HepG2 (cell line): ENCODE results near the gene NFE2L3. TPM values are rescaled to one million over a fixed set of nuclear protein-coding genes. Genes with fewer than 3 reads are reported as not detected.

ENCODE experiments used
- ATAC-seq: fragments of 200-7000 bp; cut with Tn5 transposase; 3 replicates; pipeline ENCODE4 v1.9.1; 2020; ENCODE audit warnings: mild to moderate bottlenecking, moderate library complexity
- BruUV-seq: library from RNA; stranded (reverse); fragments of 400-500 nt; replicated peaks from 2 replicates; lab custom pipeline; 2021; lab: Mats Ljungman, UMichigan
- CTCF ChIA-PET: fragments of 300-600 bp; formaldehyde crosslinking; extraction: SDS; loops from one replicate; lab custom pipeline; 2021; ENCODE audit warnings: low total read pairs, inconsistent platforms, low intra/inter-chr PET ratio; lab: Yijun Ruan, JAX
- POLR2A ChIA-PET: fragments of 350-600 bp; sonication (Branson Sonifier 250); formaldehyde crosslinking; loops from one replicate; lab custom pipeline; 2020; ENCODE audit warnings: antibody characterized with exemption, inconsistent platforms; lab: Yijun Ruan, JAX
- DNase-seq: peaks from one replicate; pipeline ENCODE4 v3.0.0-alpha.2; 2015; ENCODE audit warnings: low spot score
- FAIRE-seq: peaks from 3 replicates; lab custom pipeline; 2011; peaks lifted over from hg19 to GRCh38; lab: Jason Lieb, UNC
- H2AFZ ChIP-seq: one replicate; pipeline ENCODE4 v1.6.1; 2011; ENCODE audit warnings: low read length, inconsistent platforms
- H3K27ac ChIP-seq: fragments of 300-600 bp; 3 replicates; pipeline ENCODE4 v1.8.0; 2011; ENCODE audit warnings: mixed run types, mild to moderate bottlenecking, mixed read lengths, low read length, inconsistent platforms; ENCODE audit not compliant: insufficient read depth; ENCODE audit errors: extremely low read length
- H3K27me3 ChIP-seq, 2 experiments: fragments of 200-600 bp in 1 of 2; 2 replicates in 1 of 2; 3 replicates in 1 of 2; pipeline versions ENCODE4 v1.6.0 to v1.8.0; 2011; ENCODE audit warnings: low read length in 2 of 2, mild to moderate bottlenecking in 2 of 2, moderate library complexity in 2 of 2, inconsistent platforms in 1 of 2; ENCODE audit not compliant: insufficient read depth in 2 of 2, control insufficient read depth in 1 of 2
- H3K36me3 ChIP-seq, 2 experiments: fragments of 200-600 bp in 1 of 2; replicated peaks in 1 of 2; 2 replicates in 1 of 2; 3 replicates in 1 of 2; pipeline versions ENCODE4 v1.5.1 to v1.8.0; 2011; ENCODE audit warnings: low read length in 2 of 2, inconsistent platforms in 1 of 2; ENCODE audit not compliant: insufficient read depth in 2 of 2, control insufficient read depth in 1 of 2
- H3K4me1 ChIP-seq: 2 replicates; pipeline ENCODE4 v1.5.1; 2012; ENCODE audit warnings: low read length, inconsistent platforms; ENCODE audit not compliant: insufficient read depth
- H3K4me2 ChIP-seq: 2 replicates; pipeline ENCODE4 v1.6.0; 2011; ENCODE audit warnings: low read depth, low read length, inconsistent platforms
- H3K4me3 ChIP-seq, 3 experiments: fragments of 200-600 bp in 1 of 3; sonication (generic), shearing (Covaris generic) in 1 of 3; replicated peaks in 1 of 3; 2 replicates each; pipeline ENCODE4 v1.5.1; 2011 to 2016; ENCODE audit warnings: low read length in 3 of 3, inconsistent platforms in 2 of 3, low read depth in 2 of 3, mild to moderate bottlenecking in 2 of 3, control low read depth in 1 of 3, mixed read lengths in 1 of 3; ENCODE audit not compliant: insufficient read depth in 1 of 3
- H3K79me2 ChIP-seq: one replicate; pipeline ENCODE4 v1.6.1; 2011; ENCODE audit warnings: low read length, inconsistent platforms; ENCODE audit not compliant: insufficient read depth
- H3K9ac ChIP-seq: 2 replicates; pipeline ENCODE4 v1.6.0; 2011; ENCODE audit warnings: mild to moderate bottlenecking, low read depth, low read length, inconsistent platforms; ENCODE audit not compliant: insufficient read depth
- H3K9me3 ChIP-seq: 2 replicates; pipeline ENCODE4 v1.5.1; 2012; ENCODE audit warnings: mild to moderate bottlenecking, low read length
- H4K20me1 ChIP-seq: 2 replicates; pipeline ENCODE4 v1.6.0; 2011; ENCODE audit warnings: inconsistent platforms, mild to moderate bottlenecking, low read length, moderate library complexity; ENCODE audit not compliant: insufficient read depth
- CHCHD3 ChIP-seq: sonication (generic); formaldehyde crosslinking; IDR thresholded peaks from 2 replicates; pipeline ENCODE4 v1.8.0; 2022; ENCODE audit warnings: mild to moderate bottlenecking, missing genetic modification reagents, moderate library complexity
- FOXP1 ChIP-seq, 2 experiments: fragments of 450-650 bp in 1 of 2; IDR thresholded peaks; 2 replicates each; pipeline ENCODE4 v1.6.1; 2017 to 2018; ENCODE audit warnings: antibody characterized with exemption in 1 of 2
- GABPB1 ChIP-seq: IDR thresholded peaks from 2 replicates; pipeline ENCODE4 v1.6.1; 2016; ENCODE audit warnings: mild to moderate bottlenecking, missing genetic modification reagents, moderate library complexity, missing compliant biosample characterization
- GATA4 ChIP-seq: sonication (generic); IDR thresholded peaks from 2 replicates; pipeline ENCODE4 v1.6.1; 2016; ENCODE audit warnings: antibody characterized with exemption, low read depth, borderline replicate concordance
- GLI4 ChIP-seq: sonication (generic); formaldehyde crosslinking; IDR thresholded peaks from 2 replicates; pipeline ENCODE4 v1.5.1; 2020; ENCODE audit warnings: missing genetic modification reagents, mild to moderate bottlenecking, moderate library complexity, borderline replicate concordance
- MLX ChIP-seq: IDR thresholded peaks from 2 replicates; pipeline ENCODE4 v1.6.1; 2016
- NCOA5 ChIP-seq: sonication (generic); formaldehyde crosslinking; IDR thresholded peaks from 2 replicates; pipeline ENCODE4 v1.4.0; 2020; ENCODE audit warnings: missing genetic modification reagents
- U2AF2 ChIP-seq: fragments of 200-400 bp; formaldehyde crosslinking; IDR thresholded peaks from 2 replicates; pipeline ENCODE4 v1.6.1; 2017; ENCODE audit warnings: low read depth, mild to moderate bottlenecking, low read length
- ZNF235 ChIP-seq: sonication (generic); formaldehyde crosslinking; IDR thresholded peaks from 2 replicates; pipeline ENCODE4 v1.8.1; 2023; ENCODE audit warnings: mild to moderate bottlenecking, missing genetic modification reagents, borderline replicate concordance
- ZNF318 ChIP-seq: sonication (generic); formaldehyde crosslinking; IDR thresholded peaks from 2 replicates; pipeline ENCODE4 v1.4.0; 2020; ENCODE audit warnings: mild to moderate bottlenecking, missing genetic modification reagents
- ZNF431 ChIP-seq: sonication (generic); formaldehyde crosslinking; IDR thresholded peaks from 2 replicates; pipeline ENCODE4 v1.9.0; 2022; ENCODE audit warnings: missing genetic modification reagents, low read depth, mild to moderate bottlenecking, borderline replicate concordance
- ZNF761 ChIP-seq: sonication (generic); formaldehyde crosslinking; conservative IDR thresholded peaks from 2 replicates; pipeline ENCODE4 v1.4.0; 2020; ENCODE audit warnings: mild to moderate bottlenecking, missing genetic modification reagents
- ZNF788 ChIP-seq: sonication (generic); formaldehyde crosslinking; IDR thresholded peaks from 2 replicates; pipeline ENCODE4 v1.5.0; 2020; ENCODE audit warnings: mild to moderate bottlenecking, missing genetic modification reagents, borderline replicate concordance
- ZSCAN21 ChIP-seq: sonication (generic); formaldehyde crosslinking; IDR thresholded peaks from 2 replicates; pipeline ENCODE4 v1.8.0; 2022; ENCODE audit warnings: mild to moderate bottlenecking, missing genetic modification reagents, moderate library complexity, borderline replicate concordance
- WGBS: methylation state at CpG from one replicate; pipeline ENCODE4 v1.1.6; 2017; ENCODE audit warnings: low lambda C conversion rate; 5-methylcytosine and 5-hydroxymethylcytosine counted together
- in situ Hi-C: cut with HindIII; loops from 2 replicates; pipeline ENCODE4 v1.10.0; 2017; ENCODE audit warnings: low pct_unique_long_range_greater_than_20kb; ENCODE audit not compliant: extremely low pct_ligation_motif_present
- intact Hi-C: fragments of 100-400 bp; cut with micrococcal nuclease; formaldehyde crosslinking; loops from one replicate; pipeline ENCODE4 v1.10.0; 2022; ENCODE audit not compliant: unreplicated experiment
- polyA plus RNA-seq, 8 experiments: library from polyadenylated mRNA; depleted of rRNA in 3 of 8; stranded (reverse) in 7 of 8; unstranded in 1 of 8; fragments of >200 nt; fragmentation: Illumina TruSeq in 4 of 8; extraction: Trizol in 4 of 8; gene quantifications; 2 replicates each; pipeline versions ENCODE4 v1.2.1 to v1.2.3, GENCODE V29; 2011 to 2016; ENCODE audit warnings: low read depth in 4 of 8, missing spikeins in 1 of 8, mixed read lengths in 1 of 8; ENCODE audit not compliant: insufficient read depth in 1 of 8
- total RNA-seq, 5 experiments: library from RNA; depleted of rRNA; stranded (reverse); fragments of >200 nt; fragmentation: Illumina TruSeq; extraction: Trizol; gene quantifications; 2 replicates each; pipeline ENCODE4 v1.2.3, GENCODE V29; 2016; ENCODE audit warnings: low read depth in 1 of 5
- TF ChIP-seq, protein P1 (sequence below): sonication (generic); formaldehyde crosslinking; IDR thresholded peaks from 2 replicates; pipeline ENCODE4 v1.5.0; 2020; ENCODE audit warnings: missing genetic modification reagents

The NFE2L3 gene
- total and polyA plus RNA-seq, 2 of the 13 experiments (the other 11 are each of a cell fraction or from before 2014, with no cell fraction given), result 11.4 to 19.4 TPM

- TF ChIP-seq GLI4 (CRISPR knock-in tag) (no peak), GATA4 (no peak)
Measured at GRCh38 chr7:26105236-26105635, 46.8 kb upstream of the NFE2L3 start (continued).

DNA sequence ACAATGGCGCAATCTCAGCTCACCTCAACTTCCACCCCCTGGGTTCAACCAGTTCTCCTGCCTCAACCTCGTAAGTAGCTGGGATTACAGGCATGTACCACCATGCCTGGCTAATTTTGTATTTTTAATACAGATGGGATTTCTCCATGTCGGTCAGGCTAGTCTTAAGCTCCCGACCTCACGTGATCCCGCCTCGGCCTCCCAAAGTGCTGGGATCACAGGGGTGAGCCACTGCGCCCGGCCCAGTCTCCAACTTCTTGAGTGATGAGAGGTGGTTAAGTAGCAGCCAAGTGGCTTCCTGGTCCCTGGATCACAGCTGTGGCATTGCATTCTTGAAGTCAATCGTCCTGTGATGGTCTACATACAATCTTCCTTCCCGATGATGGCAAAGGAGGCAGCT is 46.1 kb upstream of the NFE2L3 start:
- H3K4me2 ChIP-seq, result no peak overlapping the region
- no peak for FAIRE-seq
- no peak for DNase-seq
- H3K9me3 ChIP-seq, result no peaks in the 10 kb centered on the region
- ChIA-PET POLR2A (no interaction called here), CTCF (no interaction called here)
- peaks cover 15% of the 10 kb centered on the region for H3K4me1 ChIP-seq
- no peaks in the 10 kb centered on the region for H3K27me3 ChIP-seq
- H3K4me3 ChIP-seq, result no peak overlapping the region
- H2AFZ ChIP-seq, result no peak overlapping the region
- H4K20me1 ChIP-seq, result no peaks in the 10 kb centered on the region
- in situ Hi-C loops (no loop called here), intact Hi-C loops (no loop called here)
- no TSS peak for BruUV-seq
- H3K27ac ChIP-seq, result no peak overlapping the region
- H3K36me3 ChIP-seq, result no peaks in the 10 kb centered on the region
- no peak overlapping the region for H3K9ac ChIP-seq
- WGBS, result 88% methylated on average over 8 of the region's 11 CpGs
- ATAC-seq, result no peak
- no peaks in the 10 kb centered on the region for H3K79me2 ChIP-seq
- TF ChIP-seq NCOA5 (CRISPR knock-in tag) (no peak), MLX (no peak), U2AF2 (no peak), ZNF788 (CRISPR knock-in tag) (no peak), FOXP1 (IDR thresholded peaks at IDR 0.05) (no peak), FOXP1 (CRISPR knock-in tag; IDR thresholded peaks at IDR 0.05) (no peak), ZSCAN21 (CRISPR knock-in tag) (no peak), CHCHD3 (no peak), GABPB1 (CRISPR knock-in tag) (no peak), ZNF431 (no peak), ZNF235 (CRISPR knock-in tag) (no peak), ZNF761 (no peak), ZNF318 (no peak)
- TF ChIP-seq, protein P1, sequence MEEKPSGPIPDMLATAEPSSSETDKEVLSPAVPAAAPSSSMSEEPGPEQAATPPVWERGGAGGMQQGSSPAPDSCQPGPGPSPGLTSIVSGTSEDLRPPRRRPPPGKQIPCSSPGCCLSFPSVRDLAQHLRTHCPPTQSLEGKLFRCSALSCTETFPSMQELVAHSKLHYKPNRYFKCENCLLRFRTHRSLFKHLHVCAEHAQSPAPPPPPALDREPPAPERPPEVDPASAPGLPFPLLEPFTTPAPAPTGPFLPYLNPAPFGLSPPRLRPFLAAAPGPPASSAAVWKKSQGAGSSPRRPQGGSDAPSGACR (CRISPR knock-in tag), result no peak
